ENCODE results near the gene CDC42BPA.

- TF ChIP-seq GATA3 (IDR thresholded peaks at IDR 0.05; ENCODE audit: low read depth, low read length): no peak
- no peak for TF ChIP-seq GATA2 (IDR thresholded peaks at IDR 0.05; ENCODE audit: low read depth, low read length)
These were observed 323.5 kb downstream of the CDC42BPA start for GRCh38 chr1:226994586-226995364.

Data from SH-SY5Y (cell line).